ENCODE measurements around the gene PDK4. TPM values are rescaled to one million over a fixed set of nuclear protein-coding genes. Genes with fewer than 3 reads are reported as not detected.

Gene PDK4
- total RNA-seq, 1 experiment from 2014 or later: not detected

- no peaks in the 10 kb centered on the region for H3K27me3 ChIP-seq (replicated peaks; ENCODE audit: insufficient read depth, low read depth, low read length, poor library complexity)
- H3K4me3 ChIP-seq (ENCODE audit: low read depth, low read length, poor library complexity, severe bottlenecking): no peak overlapping the region
- no peak overlapping the region for H3K27ac ChIP-seq (ENCODE audit: low read depth, low read length, poor library complexity, severe bottlenecking)
- intact Hi-C loops (cut with micrococcal nuclease; ENCODE audit: unreplicated experiment): no loop called here
- BruUV-seq (replicated peaks): no TSS peak
- H3K4me1 ChIP-seq (ENCODE audit: insufficient read depth, low read length, poor library complexity, severe bottlenecking): no peaks in the 10 kb centered on the region
- H3K9me3 ChIP-seq (ENCODE audit: low read depth, low read length, poor library complexity, severe bottlenecking): no peaks in the 10 kb centered on the region
- POLR2A ChIA-PET (ENCODE audit: low non-redundant PET): no interaction called here
- TF ChIP-seq CTCF (conservative IDR thresholded peaks at IDR 0.05; ENCODE audit: low read depth, low read length): no peak
- TF ChIP-seq EZH2 (IDR thresholded peaks at IDR 0.05; ENCODE audit: borderline replicate concordance, low read depth, low read length, poor library complexity, severe bottlenecking): no peak
- CTCF ChIA-PET: no interaction called here
- DNase-seq (ENCODE audit: low spot score): no peak
- H3K36me3 ChIP-seq (ENCODE audit: insufficient read depth, low read length, poor library complexity, severe bottlenecking): no peaks in the 10 kb centered on the region
Measured at GRCh38 chr7:95584769-95585425, 11.4 kb downstream of the PDK4 start.

GRCh38 chr7:95583834-95584621 is 12.3 kb downstream of the PDK4 start:
- intact Hi-C loops (cut with micrococcal nuclease; ENCODE audit: unreplicated experiment): no loop called here
- no peak for DNase-seq (ENCODE audit: low spot score)
- no peaks in the 10 kb centered on the region for H3K4me1 ChIP-seq (ENCODE audit: insufficient read depth, low read length, poor library complexity, severe bottlenecking)
- H3K9me3 ChIP-seq (ENCODE audit: low read depth, low read length, poor library complexity, severe bottlenecking): no peaks in the 10 kb centered on the region
- ChIA-PET POLR2A (ENCODE audit: low non-redundant PET) (no interaction called here), CTCF (no interaction called here)
- no peaks in the 10 kb centered on the region for H3K27me3 ChIP-seq (replicated peaks; ENCODE audit: insufficient read depth, low read depth, low read length, poor library complexity)
- no peaks in the 10 kb centered on the region for H3K36me3 ChIP-seq (ENCODE audit: insufficient read depth, low read length, poor library complexity, severe bottlenecking)
- no peak overlapping the region for H3K27ac ChIP-seq (ENCODE audit: low read depth, low read length, poor library complexity, severe bottlenecking)
- BruUV-seq (replicated peaks): no TSS peak
- TF ChIP-seq EZH2 (IDR thresholded peaks at IDR 0.05; ENCODE audit: borderline replicate concordance, low read depth, low read length, poor library complexity, severe bottlenecking): no peak
- no peak for TF ChIP-seq CTCF (conservative IDR thresholded peaks at IDR 0.05; ENCODE audit: low read depth, low read length)
- no peak overlapping the region for H3K4me3 ChIP-seq (ENCODE audit: low read depth, low read length, poor library complexity, severe bottlenecking)

GRCh38 chr7:95582578-95583293 is 13.6 kb downstream of the PDK4 start:
- DNase-seq (ENCODE audit: low spot score): no peak
- Histone ChIP-seq H3K27ac (ENCODE audit: low read depth, low read length, poor library complexity, severe bottlenecking) (no peak overlapping the region), H3K4me1 (ENCODE audit: insufficient read depth, low read length, poor library complexity, severe bottlenecking) (no peaks in the 10 kb centered on the region), H3K36me3 (ENCODE audit: insufficient read depth, low read length, poor library complexity, severe bottlenecking) (no peaks in the 10 kb centered on the region), H3K4me3 (ENCODE audit: low read depth, low read length, poor library complexity, severe bottlenecking) (no peak overlapping the region), H3K27me3 (replicated peaks; ENCODE audit: insufficient read depth, low read depth, low read length, poor library complexity) (no peaks in the 10 kb centered on the region), H3K9me3 (ENCODE audit: low read depth, low read length, poor library complexity, severe bottlenecking) (no peaks in the 10 kb centered on the region)
- TF ChIP-seq EZH2 (IDR thresholded peaks at IDR 0.05; ENCODE audit: borderline replicate concordance, low read depth, low read length, poor library complexity, severe bottlenecking) (no peak), CTCF (conservative IDR thresholded peaks at IDR 0.05; ENCODE audit: low read depth, low read length) (no peak)
- CTCF ChIA-PET: no interaction called here
- no TSS peak for BruUV-seq (replicated peaks)
- intact Hi-C loops (cut with micrococcal nuclease; ENCODE audit: unreplicated experiment): no loop called here
- POLR2A ChIA-PET (ENCODE audit: low non-redundant PET): no interaction called here

Measured in A673 (cell line).